Right lung (tissue), 5 donors: ENCODE measurements around the gene RPRD2. TPM values are rescaled to one million over a fixed set of nuclear protein-coding genes. Genes with fewer than 3 reads are reported as not detected.

Experiments
- DNase-seq, 2 donors: peaks; one replicate each; pipeline ENCODE4 v3.0.0-alpha.2; 2013
- polyA plus RNA-seq, 5 donors: library from polyadenylated mRNA; unstranded; fragments of 120-200 nt; gene quantifications; one replicate each; pipeline versions ENCODE4 v1.2.1 to v1.2.3, GENCODE V29; 2013; ENCODE audit warnings: inconsistent platforms in 1 of 5, low replicate concordance in 1 of 5; ENCODE audit not compliant: insufficient read length in 5 of 5, insufficient read depth in 1 of 5

The RPRD2 gene
- polyA plus RNA-seq, 5 donors, result 33.9 to 43.7 (median 41.8) TPM

GRCh38 chr1:150512846-150513245, 148.9 kb downstream of the RPRD2 start:
- DNase-seq, result no peak

DNA sequence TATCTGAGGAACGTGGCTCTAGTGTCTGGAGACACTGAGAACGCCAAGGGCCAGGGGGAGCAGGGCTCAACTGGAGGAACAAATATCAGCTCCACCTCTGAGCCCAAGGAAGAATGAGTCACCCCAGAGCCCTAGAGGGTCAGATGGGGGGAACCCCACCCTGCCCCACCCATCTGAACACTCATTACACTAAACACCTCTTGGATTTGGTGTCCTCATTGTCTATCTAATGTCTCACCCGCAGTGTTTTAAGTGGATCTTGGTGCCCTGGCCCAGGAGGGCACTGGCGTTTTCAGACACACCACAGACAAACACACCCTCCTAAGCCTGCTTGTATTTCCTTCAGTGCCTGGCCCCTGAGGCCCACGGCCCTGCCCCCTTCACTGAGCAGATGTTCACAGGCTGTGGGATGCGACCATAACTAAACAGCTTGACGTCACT, 149.4 kb downstream of the RPRD2 start:
- DNase-seq, result no peak

- DNase-seq, result no peak
These were observed 150.3 kb downstream of the RPRD2 start for GRCh38 chr1:150514260-150514659.

GRCh38 chr1:150514913-150515327, 151.0 kb downstream of the RPRD2 start:
- DNase-seq, result no peak

- DNase-seq, result peak; percentile 94 to 95
These were observed 151.5 kb downstream of the RPRD2 start, which contains the start of gene FALEC for GRCh38 chr1:150515328-150516049. FALEC (plus strand) TSS chr1:150515752.

DNA sequence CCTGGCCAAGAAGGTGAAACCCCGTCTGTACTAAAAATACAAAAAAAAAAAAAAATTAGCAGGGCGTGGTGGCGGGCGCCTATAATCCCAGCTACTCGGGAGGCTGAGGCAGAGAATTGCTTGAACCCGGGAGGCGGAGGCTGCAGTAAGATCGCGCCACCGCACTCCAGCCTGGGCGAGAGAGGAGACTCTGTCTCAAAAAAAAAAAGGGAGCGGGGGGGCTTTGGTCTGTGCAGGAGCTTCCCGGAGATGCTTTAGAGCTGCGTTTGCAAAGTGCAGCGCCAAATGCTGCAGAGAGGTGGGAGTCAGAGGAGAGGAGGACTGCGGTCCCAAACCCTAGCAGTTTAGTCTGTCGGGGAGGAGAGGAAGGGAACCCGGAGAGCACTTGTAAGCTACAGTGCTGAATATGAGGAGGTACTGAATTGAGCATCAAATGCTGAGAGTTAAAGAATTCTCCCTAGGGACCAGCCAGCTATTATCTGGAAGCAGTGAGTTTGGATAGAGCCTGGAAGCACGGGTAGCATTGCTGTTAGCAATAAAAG, 152.2 kb downstream of the RPRD2 start:
- no peak for DNase-seq

DNA sequence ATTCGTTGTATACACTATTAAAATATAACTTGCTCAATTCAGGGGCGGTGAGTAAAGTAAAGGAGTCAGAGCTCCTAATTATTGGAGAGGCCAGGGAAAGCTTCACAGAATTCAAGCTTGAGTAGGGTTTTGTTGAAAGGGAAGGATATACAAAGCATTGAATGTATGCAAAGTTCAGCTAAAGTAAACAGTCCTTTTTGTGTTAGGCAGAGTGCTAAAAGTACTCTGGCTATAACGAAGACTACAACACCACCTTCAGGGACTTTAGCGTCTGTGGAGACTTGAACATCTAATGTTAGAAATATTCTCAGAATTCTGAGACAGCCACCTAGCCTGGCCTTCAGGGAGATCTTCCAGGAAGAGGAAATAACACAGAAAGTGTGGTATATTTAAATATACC, 152.7 kb downstream of the RPRD2 start:
- no peak for DNase-seq

DNA sequence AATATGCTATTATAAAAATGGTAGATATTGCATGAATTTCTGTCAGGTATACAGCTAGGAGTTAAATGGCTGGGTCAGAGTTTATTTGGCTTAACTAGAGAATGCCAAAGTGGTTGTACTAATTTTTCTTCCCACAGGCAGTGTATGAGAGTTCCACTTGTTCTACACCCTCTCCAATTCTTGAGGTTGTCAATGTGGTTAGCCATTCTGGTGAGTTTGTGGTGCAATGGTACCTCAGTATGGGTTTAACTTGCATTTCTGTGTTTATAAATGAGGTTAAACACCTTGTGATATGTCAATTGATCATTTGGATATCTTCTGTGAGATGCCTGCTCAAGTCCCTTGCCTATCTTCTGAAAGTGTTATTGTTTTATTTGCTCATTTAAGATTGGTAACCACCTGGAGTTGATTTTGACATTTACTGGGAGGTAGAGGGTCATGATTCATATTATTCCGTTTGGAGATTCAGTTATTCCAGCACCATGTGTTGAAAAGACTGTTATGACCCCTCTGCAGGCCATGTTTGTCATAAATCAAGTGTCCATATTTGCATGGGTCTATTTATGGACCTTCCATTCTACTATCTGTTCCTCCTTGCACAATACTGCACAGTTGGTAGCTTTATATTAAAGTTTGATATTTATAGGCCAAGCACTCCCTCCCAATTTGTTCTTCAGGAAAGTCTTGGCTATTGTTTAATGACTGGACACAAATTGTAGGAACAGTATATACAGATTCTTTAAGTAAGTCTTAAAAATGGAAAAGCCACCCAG, 157.4 kb downstream of the RPRD2 start:
- DNase-seq, result no peak

GRCh38 chr1:150525348-150525747, 161.4 kb downstream of the RPRD2 start:
- DNase-seq, result no peak

Other genes with a start within 250 kb of the RPRD2 start
- gene PLEKHO1, start 214.2 kb upstream of the RPRD2 start, polyA plus RNA-seq, result 10 to 100 TPM; 42.9 to 67.3 (median 48.5) TPM
- 100 to 1,000 TPM in 2 of 5 donors, 10 to 100 TPM in 3; 65.8 to 120 (median 91.4) TPM for gene ANP32E, start 128.0 kb upstream of the RPRD2 start, polyA plus RNA-seq
- 1 to 10 TPM; 4.0 to 5.6 (median 5.4) TPM for gene CA14, start 106.4 kb upstream of the RPRD2 start, polyA plus RNA-seq
- gene APH1A, start 95.1 kb upstream of the RPRD2 start, polyA plus RNA-seq, result 100 to 1,000 TPM; 172 to 195 (median 183) TPM
- 10 to 100 TPM; 60.7 to 95.3 (median 72.5) TPM for gene C1orf54, start 91.4 kb upstream of the RPRD2 start, polyA plus RNA-seq
- 10 to 100 TPM in 1 of 5 donors, 1 to 10 TPM in 4; 7.4 to 13.0 (median 8.7) TPM for gene CIART, start 81.6 kb upstream of the RPRD2 start, polyA plus RNA-seq
- gene MRPS21, start 70.3 kb upstream of the RPRD2 start, polyA plus RNA-seq, result 10 to 100 TPM; 57.5 to 65.5 (median 64.8) TPM
- 100 to 1,000 TPM; 108 to 143 (median 120) TPM for gene PRPF3, start 42.6 kb upstream of the RPRD2 start, polyA plus RNA-seq
- 10 to 100 TPM; 21.9 to 35.0 (median 26.7) TPM for gene TARS2, start 123.3 kb downstream of the RPRD2 start, polyA plus RNA-seq
- gene ECM1, start 144.0 kb downstream of the RPRD2 start, polyA plus RNA-seq, result 1 to 10 TPM; 2.2 to 4.1 (median 3.2) TPM
- under 1 TPM; 0.55 to 0.95 (median 0.76) TPM for gene FALEC, start 151.6 kb downstream of the RPRD2 start, polyA plus RNA-seq
- gene ADAMTSL4, start 185.3 kb downstream of the RPRD2 start, polyA plus RNA-seq, result 10 to 100 TPM; 12.4 to 24.2 (median 20.6) TPM
- 100 to 1,000 TPM; 118 to 196 (median 166) TPM for gene MCL1, start 215.5 kb downstream of the RPRD2 start, polyA plus RNA-seq